Ectodermal cell (in vitro differentiated cells): Measurements from ENCODE around the gene ALKBH8.
"Not testable (repeated sequence)": the region's sequence is repeated elsewhere in the genome, so short reads cannot be mapped to it uniquely, and the experiment has no call there.

ENCODE experiments used
- H3K27ac ChIP-seq: 2 replicates; pipeline ENCODE4 v1.7.0; 2013; ENCODE audit warnings: mild to moderate bottlenecking, low read depth, low read length; ENCODE audit not compliant: insufficient read depth, poor library complexity, severe bottlenecking
- H3K27me3 ChIP-seq: 2 replicates; pipeline ENCODE4 v1.7.0; 2013; ENCODE audit warnings: mild to moderate bottlenecking, low read length; ENCODE audit not compliant: insufficient read depth, control insufficient read depth, poor library complexity, severe bottlenecking
- H3K36me3 ChIP-seq: one replicate; pipeline ENCODE4 v1.7.0; 2013; ENCODE audit warnings: low read length; ENCODE audit not compliant: control insufficient read depth, insufficient read depth
- H3K4me1 ChIP-seq: one replicate; pipeline ENCODE4 v1.7.0; 2013; ENCODE audit warnings: low read length; ENCODE audit not compliant: control insufficient read depth, insufficient read depth
- H3K4me3 ChIP-seq: 2 replicates; pipeline ENCODE4 v1.7.0; 2013; ENCODE audit warnings: low read depth, low read length, control low read depth; ENCODE audit not compliant: insufficient read depth
- H3K9me3 ChIP-seq: 2 replicates; pipeline ENCODE4 v1.7.0; 2013; ENCODE audit warnings: mild to moderate bottlenecking, low read length, moderate library complexity; ENCODE audit not compliant: control insufficient read depth
- WGBS, 2 experiments: methylation state at CpG; one replicate each; pipeline ENCODE4 v1.1.7; 2013; ENCODE audit warnings: missing lambda C conversion rate in 2 of 2; 5-methylcytosine and 5-hydroxymethylcytosine counted together

ALKBH8 gene

GRCh38 chr11:107477820-107478219, 87.7 kb downstream of the ALKBH8 start:
- no peak overlapping the region for H3K27ac ChIP-seq
- H3K27me3 ChIP-seq: no peaks in the 10 kb centered on the region
- WGBS, 2 experiments: 96 to 100% methylated on average over 1 to 3 of the region's 3 CpGs
- no peaks in the 10 kb centered on the region for H3K4me1 ChIP-seq
- no peaks in the 10 kb centered on the region for H3K9me3 ChIP-seq
- H3K4me3 ChIP-seq: no peak overlapping the region
- H3K36me3 ChIP-seq: no peaks in the 10 kb centered on the region

- Histone ChIP-seq H3K27me3 (no peaks in the 10 kb centered on the region), H3K27ac (no peak overlapping the region), H3K4me1 (no peaks in the 10 kb centered on the region), H3K4me3 (no peak overlapping the region), H3K9me3 (no peaks in the 10 kb centered on the region), H3K36me3 (no peaks in the 10 kb centered on the region)
- WGBS, 2 experiments: 87 to 95% methylated on average over 3 of the region's 3 CpGs
Observed at GRCh38 chr11:107473792-107474191, 91.7 kb downstream of the ALKBH8 start.

- Histone ChIP-seq H3K27me3 (no peaks in the 10 kb centered on the region), H3K36me3 (no peaks in the 10 kb centered on the region), H3K4me1 (no peaks in the 10 kb centered on the region), H3K9me3 (no peaks in the 10 kb centered on the region), H3K27ac (no peak overlapping the region), H3K4me3 (no peak overlapping the region)
- WGBS, 2 experiments: 78 to 86% methylated on average over 1 of the region's 1 CpG
Observed at GRCh38 chr11:107472966-107473365, 92.6 kb downstream of the ALKBH8 start.

- 85 to 88% methylated on average over 3 of the region's 3 CpGs for WGBS, 2 experiments
- H3K9me3 ChIP-seq: no peaks in the 10 kb centered on the region
- no peaks in the 10 kb centered on the region for H3K36me3 ChIP-seq
- no peaks in the 10 kb centered on the region for H3K4me1 ChIP-seq
- H3K4me3 ChIP-seq: no peak overlapping the region
- H3K27me3 ChIP-seq: no peaks in the 10 kb centered on the region
- H3K27ac ChIP-seq: no peak overlapping the region
Observed at GRCh38 chr11:107468596-107468995, 96.9 kb downstream of the ALKBH8 start.

- Histone ChIP-seq H3K4me3 (no peak overlapping the region), H3K27ac (no peak overlapping the region), H3K36me3 (no peaks in the 10 kb centered on the region), H3K4me1 (no peaks in the 10 kb centered on the region), H3K9me3 (no peaks in the 10 kb centered on the region), H3K27me3 (no peaks in the 10 kb centered on the region)
- 86 to 100% methylated on average over 1 of the region's 1 CpG for WGBS, 2 experiments
Observed at GRCh38 chr11:107467696-107468095, 97.8 kb downstream of the ALKBH8 start.

- WGBS, 2 experiments: 87 to 88% methylated on average over 10 of the region's 10 CpGs
- H3K27ac ChIP-seq, H3K4me1 ChIP-seq, H3K4me3 ChIP-seq, H3K9me3 ChIP-seq, H3K36me3 ChIP-seq, H3K27me3 ChIP-seq: not testable (repeated sequence)
Observed at GRCh38 chr11:107466275-107466866, 99.2 kb downstream of the ALKBH8 start.

- H3K9me3 ChIP-seq: no peaks in the 10 kb centered on the region
- no peak within 1 kb of the TSS for H3K27ac ChIP-seq
- H3K36me3 ChIP-seq: peaks cover 8% of the 10 kb centered on the region
- WGBS, 2 experiments: 1% methylated on average over 27 of the region's 30 CpGs
- no peaks in the 10 kb centered on the region for H3K27me3 ChIP-seq
- peak within 1 kb of the TSS; percentile 95 for H3K4me3 ChIP-seq
- no peaks in the 10 kb centered on the region for H3K4me1 ChIP-seq
Observed at GRCh38 chr11:107457558-107458271, 107.8 kb downstream of the ALKBH8 start, which contains the start of gene CWF19L2. Gene CWF19L2 (minus strand): TSS chr11:107457825. CDS start chr11:107457816, 9 bp downstream.

GRCh38 chr11:107457205-107457557, 108.4 kb downstream of the ALKBH8 start:
- H3K27me3 ChIP-seq: no peaks in the 10 kb centered on the region
- H3K27ac ChIP-seq: no peak overlapping the region
- H3K36me3 ChIP-seq: peaks cover 8% of the 10 kb centered on the region
- H3K4me3 ChIP-seq: peak overlapping the region; percentile 95
- no peaks in the 10 kb centered on the region for H3K9me3 ChIP-seq
- no peaks in the 10 kb centered on the region for H3K4me1 ChIP-seq
- WGBS, 2 experiments: 1 to 2% methylated on average over 6 of the region's 6 CpGs

- peaks cover 8% of the 10 kb centered on the region for H3K36me3 ChIP-seq
- no peaks in the 10 kb centered on the region for H3K9me3 ChIP-seq
- no peaks in the 10 kb centered on the region for H3K27me3 ChIP-seq
- no peaks in the 10 kb centered on the region for H3K4me1 ChIP-seq
- no peak overlapping the region for H3K27ac ChIP-seq
- H3K4me3 ChIP-seq: no peak overlapping the region
- WGBS, 2 experiments: 93 to 95% methylated on average over 5 of the region's 5 CpGs
Observed at GRCh38 chr11:107453594-107454286, 111.8 kb downstream of the ALKBH8 start.
